GM03348 (cell line): Measurements from ENCODE around the gene STYXL1.

Experiments
- DNase-seq: peaks from one replicate; pipeline ENCODE4 v3.0.0; 2012; ENCODE audit warnings: low spot score

The STYXL1 gene

GRCh38 chr7:75992083-75992755, 55.6 kb downstream of the STYXL1 start:
- DNase-seq = peak; percentile 1

DNA sequence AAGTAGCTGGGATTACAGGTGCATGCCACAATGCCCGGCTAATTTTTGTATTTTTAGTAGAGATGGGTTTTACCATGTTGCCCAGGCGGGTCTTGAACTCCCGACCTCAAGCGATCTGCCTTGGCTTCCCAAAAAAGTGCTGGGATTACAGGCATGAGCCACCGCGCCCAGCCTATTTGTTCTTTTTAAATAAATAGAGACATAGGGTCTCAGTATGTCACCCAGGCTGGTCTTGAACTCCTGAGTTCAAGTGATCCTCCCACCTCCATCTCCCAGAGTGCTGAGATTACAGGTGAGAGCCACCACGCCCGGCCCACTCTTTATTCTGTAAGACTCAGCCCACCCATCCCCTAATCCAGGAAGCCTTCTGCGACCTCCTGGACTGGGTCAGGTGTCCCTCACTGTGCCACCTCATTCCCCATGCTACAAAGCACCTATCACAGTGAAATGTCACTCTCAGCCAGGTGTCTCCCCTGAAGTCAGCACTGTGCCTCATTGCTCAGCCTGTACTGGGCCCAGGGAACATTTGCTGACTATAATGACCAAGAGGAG, 56.2 kb downstream of the STYXL1 start:
- no peak for DNase-seq

DNA sequence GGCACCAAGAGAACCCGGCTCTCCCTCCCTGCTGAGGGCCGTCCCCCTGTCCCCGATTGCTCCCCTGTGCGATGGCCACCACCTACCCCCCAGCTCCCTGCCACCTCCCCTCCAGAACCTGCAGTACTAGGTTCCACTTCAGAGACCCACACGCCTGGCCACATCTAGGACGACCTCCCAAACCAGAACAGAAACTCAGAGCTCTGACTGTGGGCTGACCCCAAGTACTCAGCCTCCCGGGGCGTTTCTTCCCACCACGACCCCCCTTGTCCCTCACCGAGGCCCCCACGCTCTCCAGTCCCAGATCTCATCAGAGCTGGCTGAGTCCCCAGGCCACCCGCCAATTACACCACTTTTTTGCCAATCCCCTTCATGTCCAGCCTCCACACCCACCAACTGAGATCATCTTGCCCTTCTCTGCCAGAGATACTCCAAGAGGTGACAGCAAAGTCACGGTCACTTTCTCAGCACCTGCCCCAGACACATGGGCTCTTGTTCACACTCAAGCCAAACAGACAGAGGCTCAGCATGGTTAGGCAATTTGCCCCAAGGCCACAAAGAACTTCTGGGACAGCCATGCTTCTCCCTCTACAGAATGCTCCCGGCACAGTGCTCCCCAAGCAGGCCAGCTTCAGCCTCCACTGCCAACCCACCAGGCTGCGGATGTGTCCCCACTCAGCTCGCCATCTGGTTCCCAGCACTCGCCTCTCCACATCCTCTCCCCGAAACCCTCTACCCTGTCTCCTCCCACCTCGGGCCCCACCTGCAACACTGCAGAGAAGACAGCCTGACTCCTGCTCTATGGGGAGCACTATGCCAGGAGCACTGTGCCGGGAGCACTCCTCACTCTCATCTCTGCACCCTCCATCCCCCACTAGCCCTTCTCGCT, 58.1 kb downstream of the STYXL1 start:
- no peak for DNase-seq

DNA sequence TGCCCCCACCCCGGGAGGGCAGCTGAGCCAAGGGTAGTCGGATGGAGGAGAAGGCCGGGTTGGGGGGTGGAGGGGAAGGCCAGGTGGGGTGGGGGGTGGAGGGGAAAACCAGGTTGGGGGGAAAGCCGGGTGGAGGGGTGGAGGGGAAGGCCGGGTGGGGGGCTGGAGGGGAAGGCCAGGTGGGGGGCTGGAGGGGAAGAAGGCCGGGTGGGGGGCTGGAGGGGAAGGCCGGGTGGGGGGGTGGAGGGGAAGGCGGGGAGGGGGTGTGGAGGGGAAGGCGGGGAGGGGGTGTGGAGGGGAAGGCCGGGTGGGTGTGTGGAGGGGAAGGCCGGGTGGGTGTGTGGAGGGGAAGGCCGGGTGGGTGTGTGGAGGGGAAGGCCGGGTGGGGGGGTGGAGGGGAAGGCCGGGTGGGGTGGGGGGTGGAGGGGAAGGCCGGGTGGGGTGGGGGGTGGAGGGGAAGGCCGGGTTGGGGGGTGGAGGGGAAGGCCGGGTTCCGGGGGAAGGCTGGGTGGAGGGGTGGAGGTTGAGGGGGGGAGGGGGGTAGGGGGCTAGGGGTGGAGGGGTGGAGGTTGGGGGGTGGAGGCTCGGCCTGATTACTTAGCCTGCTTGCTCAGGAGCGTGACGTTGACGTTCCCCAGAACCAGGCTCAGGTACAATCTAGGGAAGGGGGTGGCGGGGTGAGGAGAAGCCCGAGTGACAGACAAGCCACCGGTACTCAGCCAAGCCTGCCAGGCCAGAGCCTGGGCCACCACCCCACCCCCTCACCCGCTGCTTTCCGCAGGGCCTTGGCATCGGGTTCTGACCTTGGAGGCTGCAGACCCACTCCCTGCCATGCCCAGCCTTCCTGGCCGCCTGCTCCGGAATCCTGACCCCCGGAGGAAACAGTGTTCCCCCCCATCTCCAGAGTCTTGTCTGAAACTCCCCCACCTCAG, 59.0 kb downstream of the STYXL1 start:
- no peak for DNase-seq

DNA sequence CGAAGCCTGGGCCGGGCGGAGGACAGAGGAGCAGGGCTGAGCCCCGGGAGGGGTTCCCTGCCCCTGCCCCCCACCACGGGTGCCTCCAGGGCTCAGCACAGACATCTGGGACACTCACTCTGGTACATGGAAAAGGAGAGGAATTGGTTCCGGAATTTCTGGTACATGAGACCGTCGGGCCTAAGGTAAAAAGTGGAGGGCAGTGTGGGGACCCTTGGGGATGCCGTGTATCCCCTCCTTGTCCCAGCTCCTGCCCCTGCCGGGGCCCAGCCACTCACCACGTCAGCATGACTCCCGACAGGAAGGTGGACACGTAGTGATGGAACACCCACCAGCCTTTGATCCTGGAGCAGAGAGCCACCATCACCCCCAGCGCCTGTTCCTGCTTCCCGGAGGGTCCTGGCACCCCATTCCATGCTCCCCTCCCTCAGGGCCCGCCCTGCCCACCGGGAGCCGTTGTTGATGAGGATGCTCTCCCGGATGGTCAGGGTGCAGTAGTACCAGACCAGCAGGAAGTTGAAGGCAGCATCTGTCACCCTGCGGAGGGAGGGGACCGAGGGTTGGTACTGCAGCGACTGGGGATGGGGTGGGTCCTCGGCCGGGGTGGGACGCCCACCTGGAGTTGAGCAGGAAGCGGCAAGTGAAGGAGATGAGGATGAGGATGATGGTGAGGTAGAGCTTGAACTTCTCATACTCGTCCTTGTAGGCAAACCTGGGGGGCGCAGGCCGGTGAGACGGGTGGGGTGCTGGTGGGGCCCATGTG, 59.8 kb downstream of the STYXL1 start:
- DNase-seq = no peak

- DNase-seq = no peak
Observed at GRCh38 chr7:75987026-75987804, 60.6 kb downstream of the STYXL1 start.

DNA sequence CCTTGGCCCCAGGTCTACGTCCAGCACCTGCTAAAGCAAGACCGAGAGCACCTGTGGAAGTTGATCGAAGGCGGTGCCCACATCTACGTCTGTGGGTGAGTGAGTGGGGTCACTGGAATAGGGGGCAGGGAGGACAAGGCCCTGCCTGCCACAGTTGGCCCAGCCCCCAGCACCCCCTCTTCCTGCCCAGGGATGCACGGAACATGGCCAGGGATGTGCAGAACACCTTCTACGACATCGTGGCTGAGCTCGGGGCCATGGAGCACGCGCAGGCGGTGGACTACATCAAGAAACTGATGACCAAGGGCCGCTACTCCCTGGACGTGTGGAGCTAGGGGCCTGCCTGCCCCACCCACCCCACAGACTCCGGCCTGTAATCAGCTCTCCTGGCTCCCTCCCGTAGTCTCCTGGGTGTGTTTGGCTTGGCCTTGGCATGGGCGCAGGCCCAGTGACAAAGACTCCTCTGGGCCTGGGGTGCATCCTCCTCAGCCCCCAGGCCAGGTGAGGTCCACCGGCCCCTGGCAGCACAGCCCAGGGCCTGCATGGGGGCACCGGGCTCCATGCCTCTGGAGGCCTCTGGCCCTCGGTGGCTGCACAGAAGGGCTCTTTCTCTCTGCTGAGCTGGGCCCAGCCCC, 61.5 kb downstream of the STYXL1 start:
- DNase-seq = no peak

DNA sequence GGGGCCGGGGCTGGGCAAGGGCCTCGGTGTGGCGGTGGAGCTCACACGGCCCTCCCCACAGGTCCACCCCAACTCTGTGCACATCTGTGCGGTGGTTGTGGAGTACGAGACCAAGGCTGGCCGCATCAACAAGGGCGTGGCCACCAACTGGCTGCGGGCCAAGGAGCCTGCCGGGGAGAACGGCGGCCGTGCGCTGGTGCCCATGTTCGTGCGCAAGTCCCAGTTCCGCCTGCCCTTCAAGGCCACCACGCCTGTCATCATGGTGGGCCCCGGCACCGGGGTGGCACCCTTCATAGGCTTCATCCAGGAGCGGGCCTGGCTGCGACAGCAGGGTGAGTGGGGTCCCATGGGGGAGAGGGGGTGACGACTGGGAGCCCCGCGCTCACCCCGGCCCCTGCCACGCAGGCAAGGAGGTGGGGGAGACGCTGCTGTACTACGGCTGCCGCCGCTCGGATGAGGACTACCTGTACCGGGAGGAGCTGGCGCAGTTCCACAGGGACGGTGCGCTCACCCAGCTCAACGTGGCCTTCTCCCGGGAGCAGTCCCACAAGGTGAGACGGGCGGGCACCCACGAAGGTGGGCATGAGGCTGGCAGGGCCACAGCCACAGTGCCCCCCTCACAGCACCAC, 62.2 kb downstream of the STYXL1 start:
- DNase-seq = no peak

DNA sequence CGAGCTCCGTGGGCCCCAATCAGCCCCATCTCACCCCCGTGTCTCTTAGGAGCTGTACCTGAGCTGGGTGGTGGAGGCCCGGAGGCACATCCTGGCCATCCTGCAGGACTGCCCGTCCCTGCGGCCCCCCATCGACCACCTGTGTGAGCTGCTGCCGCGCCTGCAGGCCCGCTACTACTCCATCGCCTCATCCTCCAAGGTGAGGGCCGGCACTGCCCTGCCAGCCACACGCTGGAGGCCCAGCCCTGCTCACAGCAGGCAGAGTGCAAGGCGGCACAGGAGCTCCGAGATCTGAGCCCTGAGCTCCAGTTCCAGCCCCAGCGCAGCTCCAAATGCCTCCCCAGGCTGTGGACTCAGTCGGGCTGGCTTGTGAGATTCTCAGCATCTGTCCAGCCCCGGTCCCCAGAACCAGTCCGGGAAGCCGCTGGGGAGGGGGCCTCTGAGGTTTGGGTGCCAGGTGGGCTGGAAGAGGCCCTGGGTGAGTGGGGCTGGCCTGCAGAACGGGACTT, 62.7 kb downstream of the STYXL1 start:
- no peak for DNase-seq

DNA sequence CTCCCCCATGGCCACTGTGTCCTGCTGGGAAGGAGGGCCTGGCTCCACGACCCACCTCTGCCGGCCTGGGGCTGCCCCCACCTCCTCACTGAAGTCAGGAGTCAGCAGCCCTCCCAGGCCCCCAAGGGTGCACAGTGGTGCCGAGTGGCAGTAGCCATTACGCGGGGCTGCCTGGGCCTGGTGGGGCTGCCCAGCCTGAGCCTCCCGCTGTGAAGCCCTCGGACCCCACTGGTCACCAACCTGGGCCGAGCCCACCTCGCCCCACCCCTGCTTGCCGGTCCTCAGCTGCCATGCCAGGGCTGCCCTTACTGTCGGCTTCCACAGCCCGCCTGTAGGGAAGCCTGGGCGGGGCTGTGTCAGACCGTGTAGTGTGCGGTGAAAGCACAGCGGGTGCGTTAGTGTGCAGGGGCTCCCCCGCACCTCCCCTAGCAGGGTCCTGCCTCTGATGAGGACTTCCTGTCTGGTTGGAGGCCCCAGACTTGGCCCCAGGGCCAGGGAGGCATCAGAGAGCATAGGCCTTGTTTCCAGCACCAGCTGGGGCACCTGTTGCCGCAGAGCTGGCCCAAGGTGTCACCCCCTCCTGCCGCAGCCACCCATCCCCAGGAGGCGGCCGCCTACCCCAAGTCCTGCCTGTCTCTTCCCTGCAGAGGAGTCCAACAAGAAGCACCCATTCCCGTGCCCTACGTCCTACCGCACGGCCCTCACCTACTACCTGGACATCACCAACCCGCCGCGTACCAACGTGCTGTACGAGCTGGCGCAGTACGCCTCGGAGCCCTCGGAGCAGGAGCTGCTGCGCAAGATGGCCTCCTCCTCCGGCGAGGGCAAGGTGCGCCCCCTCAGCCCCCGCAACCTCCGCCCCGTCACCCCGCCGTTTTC, 63.4 kb downstream of the STYXL1 start:
- no peak for DNase-seq

- no peak for DNase-seq
Observed at GRCh38 chr7:75983471-75984129, 64.2 kb downstream of the STYXL1 start.

GRCh38 chr7:75982306-75983064, 65.3 kb downstream of the STYXL1 start:
- DNase-seq = no peak

GRCh38 chr7:75981453-75982305, 66.1 kb downstream of the STYXL1 start:
- no peak for DNase-seq

GRCh38 chr7:75981203-75981452, 66.7 kb downstream of the STYXL1 start:
- no peak for DNase-seq

DNA sequence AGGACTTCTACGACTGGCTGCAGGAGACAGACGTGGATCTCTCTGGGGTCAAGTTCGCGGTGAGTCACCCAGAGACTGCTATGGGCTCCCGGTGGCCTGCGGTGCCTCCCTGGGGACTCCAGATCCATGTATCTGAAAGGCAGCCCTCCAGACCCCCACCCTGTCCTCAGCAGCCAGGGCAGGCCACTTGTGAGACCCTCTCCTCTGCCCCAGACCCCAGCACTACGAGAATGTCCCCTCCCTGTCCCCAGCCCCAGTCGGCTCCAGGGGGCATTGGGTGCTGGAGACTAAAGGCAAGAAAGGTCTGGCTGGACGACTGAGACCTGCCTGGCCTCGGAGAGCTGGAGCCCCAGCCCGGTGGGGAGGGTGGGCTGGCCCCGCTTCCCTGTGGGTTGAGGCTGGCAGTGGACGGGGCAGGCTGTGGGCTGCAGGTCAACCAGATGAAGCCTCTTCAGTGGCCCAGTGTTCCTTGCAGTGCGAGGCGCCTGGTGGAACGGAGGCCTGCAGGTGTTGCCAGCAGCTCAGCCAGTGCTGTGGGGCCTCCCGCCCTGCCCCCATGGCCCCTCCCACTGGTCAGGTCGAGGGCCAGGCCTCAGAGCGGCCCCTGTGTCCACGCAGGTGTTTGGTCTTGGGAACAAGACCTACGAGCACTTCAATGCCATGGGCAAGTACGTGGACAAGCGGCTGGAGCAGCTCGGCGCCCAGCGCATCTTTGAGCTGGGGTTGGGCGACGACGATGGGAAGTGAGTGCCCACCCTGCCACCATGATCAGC, 67.2 kb downstream of the STYXL1 start:
- DNase-seq = no peak
